ENCODE data around the gene AVEN. TPM values are rescaled to one million over a fixed set of nuclear protein-coding genes. Genes with fewer than 3 reads are reported as not detected.

Gene AVEN
- total RNA-seq, 4 donors from 2014 or later: 6.3 to 17.3 (median 10.6) TPM

DNA sequence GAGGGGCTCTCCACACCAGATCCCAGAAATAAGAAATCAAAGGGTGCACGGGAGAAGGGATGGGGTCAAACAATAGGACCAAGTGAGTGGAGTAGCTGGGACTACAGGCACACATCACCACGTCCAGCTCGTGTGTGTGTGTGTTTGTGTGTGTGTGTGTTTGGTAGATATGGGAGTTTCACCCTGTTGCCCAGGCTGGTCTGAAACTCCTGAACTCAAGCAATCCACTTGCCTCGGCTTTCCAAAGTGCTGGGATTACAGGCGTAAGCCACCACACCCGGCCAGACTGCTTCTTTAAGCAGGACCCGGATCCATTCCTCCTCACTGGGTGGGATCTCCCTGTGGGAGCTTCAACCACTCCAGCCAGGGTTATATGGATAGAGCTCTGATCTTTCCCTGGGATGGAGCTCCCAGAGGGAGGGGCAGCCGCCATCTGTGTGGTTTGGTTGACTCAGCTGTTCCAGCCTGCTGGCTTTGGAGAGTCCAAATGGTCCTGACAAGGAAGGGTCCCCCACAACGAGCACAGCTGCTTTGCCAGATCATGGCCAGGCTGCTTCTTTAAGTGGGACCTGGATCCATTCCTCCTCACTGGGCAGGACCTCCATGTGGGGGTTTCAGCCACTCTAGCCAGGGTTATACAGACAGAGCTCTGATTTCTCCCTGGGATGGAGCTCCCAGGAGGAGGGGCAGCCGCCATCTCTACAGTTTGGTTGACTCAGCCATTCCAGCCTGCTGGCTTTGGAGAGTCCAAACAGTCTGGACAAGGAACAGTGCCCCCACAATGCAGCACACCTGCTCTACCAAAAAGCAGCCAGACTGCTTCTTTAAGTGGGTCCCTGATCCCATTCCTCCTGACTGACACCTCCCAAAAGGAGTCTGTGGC is 9.1 kb upstream of the AVEN start:
- Histone ChIP-seq H3K4me1 (no peaks in the 10 kb centered on the region), H3K4me3 (no peak overlapping the region), H3K27ac (no peak overlapping the region), H3K36me3 (no peaks in the 10 kb centered on the region), H3K27me3 (no peaks in the 10 kb centered on the region), H3K9me3 (peaks cover 0 to 7% (median 2%) of the 10 kb centered on the region in 4 donors)
- no peak for DNase-seq
- TF ChIP-seq POLR2A (IDR thresholded peaks at IDR 0.05): no peak

DNA sequence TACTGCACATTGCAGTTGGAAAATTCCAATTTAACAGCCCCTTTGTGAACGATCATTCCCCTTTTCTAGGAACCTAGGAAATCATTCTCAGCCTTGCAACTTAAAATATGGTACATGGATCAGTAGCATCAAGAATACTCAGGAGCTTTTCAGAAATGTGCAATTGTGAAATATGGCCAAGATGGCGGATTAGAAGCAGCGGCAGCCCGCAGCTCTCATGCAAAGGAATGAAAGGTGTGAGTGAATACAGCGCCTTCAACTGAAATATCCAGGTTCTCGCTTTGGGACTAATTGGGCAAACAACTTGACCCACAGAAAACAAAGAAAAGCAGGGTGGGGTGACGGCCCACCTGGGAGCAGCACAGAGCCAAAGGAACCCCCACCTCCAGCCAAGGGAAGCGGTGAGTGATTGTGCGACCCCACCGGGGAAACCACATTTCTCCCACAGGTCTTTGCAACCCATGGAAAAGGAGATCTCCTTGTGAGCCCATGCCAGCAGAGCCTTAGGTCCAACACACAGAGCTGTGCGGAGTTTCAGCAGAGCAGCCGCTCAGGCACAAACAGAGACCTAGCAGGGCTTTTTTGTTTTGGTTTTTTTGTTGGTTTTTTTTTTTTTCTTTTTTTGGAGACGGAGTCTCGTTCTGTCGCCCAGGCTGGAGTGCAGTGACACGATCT is 7.6 kb upstream of the AVEN start:
- TF ChIP-seq POLR2A (IDR thresholded peaks at IDR 0.05): no peak
- TF ChIP-seq, protein P1, sequence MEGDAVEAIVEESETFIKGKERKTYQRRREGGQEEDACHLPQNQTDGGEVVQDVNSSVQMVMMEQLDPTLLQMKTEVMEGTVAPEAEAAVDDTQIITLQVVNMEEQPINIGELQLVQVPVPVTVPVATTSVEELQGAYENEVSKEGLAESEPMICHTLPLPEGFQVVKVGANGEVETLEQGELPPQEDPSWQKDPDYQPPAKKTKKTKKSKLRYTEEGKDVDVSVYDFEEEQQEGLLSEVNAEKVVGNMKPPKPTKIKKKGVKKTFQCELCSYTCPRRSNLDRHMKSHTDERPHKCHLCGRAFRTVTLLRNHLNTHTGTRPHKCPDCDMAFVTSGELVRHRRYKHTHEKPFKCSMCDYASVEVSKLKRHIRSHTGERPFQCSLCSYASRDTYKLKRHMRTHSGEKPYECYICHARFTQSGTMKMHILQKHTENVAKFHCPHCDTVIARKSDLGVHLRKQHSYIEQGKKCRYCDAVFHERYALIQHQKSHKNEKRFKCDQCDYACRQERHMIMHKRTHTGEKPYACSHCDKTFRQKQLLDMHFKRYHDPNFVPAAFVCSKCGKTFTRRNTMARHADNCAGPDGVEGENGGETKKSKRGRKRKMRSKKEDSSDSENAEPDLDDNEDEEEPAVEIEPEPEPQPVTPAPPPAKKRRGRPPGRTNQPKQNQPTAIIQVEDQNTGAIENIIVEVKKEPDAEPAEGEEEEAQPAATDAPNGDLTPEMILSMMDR (IDR thresholded peaks at IDR 0.05): no peak
- Histone ChIP-seq H3K4me3 (no peak overlapping the region), H3K4me1 (no peaks in the 10 kb centered on the region), H3K27ac (no peak overlapping the region), H3K9me3 (peaks cover 0 to 7% (median 2%) of the 10 kb centered on the region in 4 donors), H3K36me3 (no peaks in the 10 kb centered on the region), H3K27me3 (no peaks in the 10 kb centered on the region)
- no peak for DNase-seq

DNA sequence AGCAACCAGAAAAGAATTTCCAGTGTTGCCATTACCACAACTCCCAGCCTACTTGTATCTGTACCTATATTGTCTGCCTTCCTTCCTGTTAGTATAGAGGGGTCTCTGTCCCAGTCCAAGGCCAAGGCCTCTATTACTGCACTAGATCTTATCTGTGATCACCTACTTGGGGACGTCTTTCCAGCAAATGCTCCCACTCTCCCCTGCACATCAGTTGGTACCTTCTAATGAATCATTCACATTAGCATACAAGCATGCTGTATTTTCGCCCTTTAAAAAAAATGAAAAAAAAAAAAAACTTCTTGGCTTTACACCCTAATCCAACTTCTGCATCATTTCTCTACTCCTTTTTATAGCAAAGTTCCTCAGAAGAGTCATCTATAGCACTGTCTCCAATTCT is 4.8 kb upstream of the AVEN start:
- TF ChIP-seq POLR2A (IDR thresholded peaks at IDR 0.05): no peak
- TF ChIP-seq, protein P1 (IDR thresholded peaks at IDR 0.05): no peak
- H3K36me3 ChIP-seq: no peaks in the 10 kb centered on the region
- H3K27me3 ChIP-seq: no peaks in the 10 kb centered on the region
- DNase-seq: no peak
- H3K27ac ChIP-seq: no peak overlapping the region
- no peak overlapping the region for H3K4me3 ChIP-seq
- peaks cover 0 to 10% (median 3%) of the 10 kb centered on the region in 4 donors for H3K4me1 ChIP-seq
- H3K9me3 ChIP-seq: no peaks in the 10 kb centered on the region

DNA sequence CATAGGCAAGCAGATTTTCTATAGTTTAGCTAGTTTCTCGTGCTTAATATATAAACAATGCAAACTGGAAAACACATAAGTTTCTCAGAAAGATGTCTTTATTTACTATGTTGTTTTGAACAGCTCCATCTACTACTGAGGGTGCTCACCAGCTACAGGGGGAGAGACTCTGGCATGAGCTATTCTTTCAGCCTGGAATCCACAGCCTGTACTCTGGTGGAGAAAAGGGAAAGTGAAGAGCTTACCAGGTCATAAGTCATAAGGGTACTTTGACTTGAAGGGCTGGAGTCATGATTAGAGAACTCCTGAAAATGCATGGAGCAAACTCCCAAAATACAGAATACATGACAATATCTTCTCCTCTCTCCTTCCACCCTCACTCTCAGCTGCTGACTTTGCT is 4.4 kb upstream of the AVEN start:
- Histone ChIP-seq H3K9me3 (no peaks in the 10 kb centered on the region), H3K4me3 (no peak overlapping the region), H3K27ac (no peak overlapping the region), H3K36me3 (no peaks in the 10 kb centered on the region), H3K27me3 (no peaks in the 10 kb centered on the region), H3K4me1 (peaks cover 0 to 10% (median 3%) of the 10 kb centered on the region in 4 donors)
- DNase-seq: no peak
- TF ChIP-seq, protein P1 (IDR thresholded peaks at IDR 0.05): no peak
- TF ChIP-seq POLR2A (IDR thresholded peaks at IDR 0.05): no peak

DNA sequence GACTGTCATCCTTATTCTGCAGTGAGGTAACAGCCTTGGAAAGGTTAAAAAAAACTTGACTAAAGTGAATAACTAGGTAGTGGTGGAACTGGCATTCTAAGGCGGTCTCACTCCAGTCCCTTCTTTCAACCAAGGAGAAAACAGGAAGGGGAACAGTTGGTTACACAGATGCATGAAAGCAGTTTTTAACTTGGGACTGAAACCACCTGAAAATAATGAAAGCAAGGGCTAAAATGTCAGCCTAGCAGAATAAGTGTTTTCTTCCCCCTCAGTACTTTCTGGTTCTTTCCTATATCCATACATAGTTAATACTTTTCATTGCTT is 748 bp upstream of the AVEN start:
- H3K4me3 ChIP-seq: peak overlapping the region in 3 of 4 donors; percentile 66 to 92 (median 68)
- no peaks in the 10 kb centered on the region for H3K9me3 ChIP-seq
- no peaks in the 10 kb centered on the region for H3K27me3 ChIP-seq
- H3K27ac ChIP-seq: peak overlapping the region in 2 of 4 donors; percentile 88 to 97
- TF ChIP-seq, protein P1 (IDR thresholded peaks at IDR 0.05): no peak
- no peak for TF ChIP-seq POLR2A (IDR thresholded peaks at IDR 0.05)
- peaks cover 0 to 10% (median 3%) of the 10 kb centered on the region in 4 donors for H3K4me1 ChIP-seq
- H3K36me3 ChIP-seq: no peaks in the 10 kb centered on the region
- DNase-seq: no peak
